Activated naive CD4-positive, alpha-beta T cell treated with anti-CD3 and anti-CD28 coated beads for 36 hours (primary cell): ENCODE measurements around the gene SIGLEC5. TPM values are rescaled to one million over a fixed set of nuclear protein-coding genes. Genes with fewer than 3 reads are reported as not detected.

Source experiments
- CTCF ChIA-PET: fragments of 350-600 bp; sonication (Branson Sonifier 250); formaldehyde crosslinking; loops from one replicate; lab custom pipeline; 2021; ENCODE audit warnings: antibody characterized with exemption; lab: Charles Lee
- DNase-seq: peaks from one replicate; pipeline ENCODE4 v3.0.0-alpha.2; 2020
- H3K27ac Mint-ChIP-seq: one replicate; pipeline ENCODE4 v1.8.0; 2021; ENCODE audit warnings: mild to moderate bottlenecking, mixed read lengths
- H3K27me3 Mint-ChIP-seq: one replicate; pipeline ENCODE4 v1.8.0; 2021; ENCODE audit warnings: low read depth, mixed read lengths
- H3K36me3 Mint-ChIP-seq: one replicate; pipeline ENCODE4 v1.8.0; 2021; ENCODE audit warnings: low read depth, mixed read lengths
- H3K4me1 Mint-ChIP-seq: one replicate; pipeline ENCODE4 v1.8.0; 2021; ENCODE audit warnings: low read depth, mixed read lengths
- H3K4me3 Mint-ChIP-seq: one replicate; pipeline ENCODE4 v1.8.0; 2021; ENCODE audit warnings: mild to moderate bottlenecking, moderate library complexity, mixed read lengths
- H3K9me3 Mint-ChIP-seq: one replicate; pipeline ENCODE4 v1.8.0; 2021; ENCODE audit warnings: mixed read lengths
- intact Hi-C: fragments of 100-400 bp; cut with micrococcal nuclease; formaldehyde crosslinking; loops from one replicate; pipeline ENCODE4 v1.15.1; 2023
- total RNA-seq, 2 experiments: library from RNA; stranded (reverse); gene quantifications; one replicate each; pipeline ENCODE4 v1.2.3, GENCODE V29; 2021

Gene SIGLEC5
- total RNA-seq, 2 experiments from 2014 or later = 0.12 TPM; not detected in 1

DNA sequence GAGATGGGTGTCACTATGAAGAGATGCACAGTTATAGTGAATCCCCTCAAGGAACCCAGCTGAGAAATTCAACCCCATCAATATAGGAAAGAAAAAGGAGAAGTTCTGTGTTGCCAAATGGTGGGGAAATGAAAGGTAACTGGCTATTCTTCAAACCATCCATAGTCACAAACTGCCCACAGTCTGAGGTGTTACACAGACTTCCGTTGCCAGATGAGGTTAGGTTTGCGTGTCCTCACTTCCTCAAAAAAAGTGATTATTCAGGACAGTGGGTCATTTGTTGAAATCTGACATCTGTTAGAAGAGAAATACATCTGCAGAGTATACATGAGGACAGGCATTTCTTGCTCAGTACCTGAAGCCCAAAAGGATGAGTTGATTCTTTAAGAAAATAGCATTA, 9.0 kb downstream of the SIGLEC5 start:
- CTCF ChIA-PET = no interaction called here
- Mint-ChIP-seq H3K27me3 (peaks cover 14% of the 10 kb centered on the region), H3K4me3 (no peak overlapping the region), H3K27ac (no peak overlapping the region), H3K4me1 (no peaks in the 10 kb centered on the region), H3K9me3 (no peaks in the 10 kb centered on the region), H3K36me3 (no peaks in the 10 kb centered on the region)
- no peak for DNase-seq
- intact Hi-C loops = no loop called here

DNA sequence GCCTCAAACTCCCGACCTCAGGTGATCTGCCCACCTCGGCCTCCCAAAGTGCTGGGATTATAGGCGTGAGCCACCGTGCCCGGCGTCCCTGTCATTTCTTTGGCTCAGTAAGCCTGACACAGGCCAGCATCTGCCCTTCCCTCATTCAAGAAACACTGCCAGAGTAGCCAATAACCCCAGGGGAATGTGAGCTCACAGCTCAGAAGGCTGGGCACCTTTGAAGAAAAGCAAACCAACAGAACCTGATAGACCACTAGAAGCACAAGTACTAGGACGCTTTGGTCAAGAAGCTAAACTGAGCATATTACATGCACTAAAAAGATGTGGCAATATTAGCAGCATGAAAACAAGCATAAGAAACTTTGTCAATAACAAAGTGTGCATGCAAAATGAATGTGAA, 14.2 kb downstream of the SIGLEC5 start:
- CTCF ChIA-PET = no interaction called here
- Mint-ChIP-seq H3K36me3 (peaks cover 2% of the 10 kb centered on the region), H3K4me1 (no peaks in the 10 kb centered on the region), H3K27ac (no peak overlapping the region), H3K9me3 (peaks cover 10% of the 10 kb centered on the region), H3K27me3 (peaks cover 32% of the 10 kb centered on the region), H3K4me3 (no peak overlapping the region)
- intact Hi-C loops = no loop called here
- no peak for DNase-seq

DNA sequence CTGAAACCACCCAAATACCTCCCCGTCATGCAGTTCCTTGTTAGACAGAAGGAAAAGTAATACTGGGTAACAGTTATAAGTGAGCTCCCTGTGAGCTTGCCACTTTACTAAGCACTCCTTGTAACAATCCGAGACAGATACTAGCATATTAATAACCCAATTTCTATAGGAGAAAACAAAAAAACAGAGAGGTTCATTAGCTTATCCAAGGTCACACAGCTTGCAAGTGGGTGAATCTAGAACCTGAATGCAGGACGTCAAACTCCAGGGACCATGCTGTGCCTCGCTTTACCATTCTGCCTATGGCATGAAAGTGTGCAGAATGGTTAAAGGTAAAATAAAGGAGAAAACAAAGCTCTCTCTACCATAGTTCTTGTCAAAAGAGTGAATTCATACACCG, 15.4 kb downstream of the SIGLEC5 start:
- Mint-ChIP-seq H3K27me3 (peaks cover 32% of the 10 kb centered on the region), H3K27ac (no peak overlapping the region), H3K4me1 (no peaks in the 10 kb centered on the region), H3K9me3 (peaks cover 10% of the 10 kb centered on the region), H3K4me3 (no peak overlapping the region), H3K36me3 (peaks cover 2% of the 10 kb centered on the region)
- CTCF ChIA-PET = interaction anchor here (0.6 to 1.4 kb wide), 2 partner anchors 193 to 365 kb away, joined by 4 to 5 read pairs; no protein-coding TSS in a partner anchor
- no peak for DNase-seq
- intact Hi-C loops = no loop called here

DNA sequence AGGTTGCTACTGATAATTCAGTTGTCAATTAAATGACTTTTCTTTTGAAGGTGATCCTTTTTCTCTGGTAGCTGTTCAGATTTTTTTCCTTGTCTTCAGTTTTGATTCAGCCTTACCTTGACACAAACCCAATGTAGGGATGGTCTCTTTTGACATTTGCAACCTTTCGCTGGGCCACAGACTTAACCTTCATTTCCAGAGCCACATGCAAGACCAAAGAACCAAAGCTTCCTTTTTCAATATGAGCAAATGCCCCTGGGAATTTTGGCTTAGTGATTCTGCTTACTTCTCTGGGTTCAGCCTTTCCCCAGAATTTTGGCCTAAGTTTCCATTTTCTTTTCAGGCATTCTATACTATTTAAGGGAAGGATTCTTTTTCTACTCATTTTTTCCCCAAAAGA, 19.6 kb downstream of the SIGLEC5 start:
- H3K4me1 Mint-ChIP-seq = peaks cover 9% of the 10 kb centered on the region
- no peak overlapping the region for H3K4me3 Mint-ChIP-seq
- H3K27ac Mint-ChIP-seq = no peak overlapping the region
- DNase-seq = no peak
- CTCF ChIA-PET = no interaction called here
- intact Hi-C loops = no loop called here
- peaks cover 2% of the 10 kb centered on the region for H3K36me3 Mint-ChIP-seq
- H3K27me3 Mint-ChIP-seq = peaks cover 45% of the 10 kb centered on the region
- H3K9me3 Mint-ChIP-seq = peaks cover 10% of the 10 kb centered on the region

DNA sequence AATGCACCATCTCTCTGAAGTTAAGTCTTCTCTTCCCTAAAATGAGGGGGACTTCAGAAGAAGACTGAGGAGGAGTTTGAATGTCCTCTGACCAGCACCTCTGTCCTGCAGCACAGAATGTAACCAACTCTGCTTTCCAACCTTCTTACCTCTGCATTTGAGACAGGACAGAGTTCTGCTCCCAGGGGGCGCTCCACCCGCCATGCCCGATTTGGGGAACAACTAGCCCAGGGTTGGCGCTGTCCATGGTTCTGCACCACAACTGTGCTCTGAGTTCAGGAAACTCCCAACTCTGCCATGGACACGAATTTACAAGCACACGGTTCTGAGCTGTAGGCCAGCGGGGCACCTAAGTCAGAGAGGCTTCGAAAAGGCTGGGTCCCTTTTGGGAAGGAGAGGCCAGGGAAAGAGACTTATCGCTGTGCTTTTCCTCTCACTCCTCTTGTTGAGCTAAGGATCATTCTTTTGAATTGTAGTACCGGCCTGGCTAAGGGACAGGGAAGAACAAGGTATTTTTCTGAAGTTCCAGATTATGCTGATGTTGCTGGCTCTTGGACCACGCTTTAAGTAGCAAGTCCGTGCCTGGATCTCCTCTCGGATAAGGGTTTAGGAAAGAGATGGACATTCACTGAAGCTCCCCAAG, 22.2 kb downstream of the SIGLEC5 start:
- intact Hi-C loops = loop anchor here (1.0 kb wide), 1 partner anchor 55 kb away; no protein-coding TSS in a partner anchor
- Mint-ChIP-seq H3K9me3 (peaks cover 11% of the 10 kb centered on the region), H3K4me1 (peaks cover 9% of the 10 kb centered on the region)

DNA sequence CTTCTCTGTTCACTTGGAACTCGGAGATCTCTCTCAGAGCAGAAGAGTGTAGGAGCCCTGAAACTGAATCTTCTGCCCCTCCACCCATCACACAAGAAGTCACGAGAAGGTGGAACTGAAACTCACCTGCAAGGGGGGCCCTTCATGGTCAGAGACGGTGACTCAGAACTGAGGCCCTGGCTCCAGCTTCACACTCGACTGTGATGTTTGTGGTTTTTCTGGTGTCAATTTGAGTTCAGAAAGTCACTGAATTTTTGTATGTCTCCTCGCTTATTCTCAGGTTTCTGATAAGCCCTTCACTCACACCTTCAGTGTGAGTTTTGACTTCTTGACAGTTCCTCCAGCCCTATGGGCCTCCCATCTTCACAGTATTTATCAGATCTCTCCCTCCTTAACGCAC, 23.1 kb downstream of the SIGLEC5 start:
- Mint-ChIP-seq H3K27me3 (peaks cover 35% of the 10 kb centered on the region), H3K9me3 (peaks cover 2% of the 10 kb centered on the region), H3K27ac (no peak overlapping the region), H3K4me1 (peaks cover 9% of the 10 kb centered on the region), H3K4me3 (no peak overlapping the region), H3K36me3 (peaks cover 2% of the 10 kb centered on the region)
- CTCF ChIA-PET = interaction anchor here (0.6 to 2.2 kb wide), 3 partner anchors 12 to 51 kb away, joined by 3 to 11 read pairs (median 5); no protein-coding TSS in a partner anchor
- intact Hi-C loops = no loop called here
- peak; percentile 25 for DNase-seq

More for the DNA sequence above, 22.2 kb downstream of the SIGLEC5 start:
- CTCF ChIA-PET = interaction anchor here (0.6 to 0.9 kb wide), 2 partner anchors 54 to 119 kb away, joined by 3 read pairs; no protein-coding TSS in a partner anchor
- H3K27ac Mint-ChIP-seq = no peak overlapping the region
- H3K27me3 Mint-ChIP-seq = peaks cover 34% of the 10 kb centered on the region
- peak; percentile 81 for DNase-seq
- peaks cover under 1% of the 10 kb centered on the region for H3K36me3 Mint-ChIP-seq
- no peak overlapping the region for H3K4me3 Mint-ChIP-seq

DNA sequence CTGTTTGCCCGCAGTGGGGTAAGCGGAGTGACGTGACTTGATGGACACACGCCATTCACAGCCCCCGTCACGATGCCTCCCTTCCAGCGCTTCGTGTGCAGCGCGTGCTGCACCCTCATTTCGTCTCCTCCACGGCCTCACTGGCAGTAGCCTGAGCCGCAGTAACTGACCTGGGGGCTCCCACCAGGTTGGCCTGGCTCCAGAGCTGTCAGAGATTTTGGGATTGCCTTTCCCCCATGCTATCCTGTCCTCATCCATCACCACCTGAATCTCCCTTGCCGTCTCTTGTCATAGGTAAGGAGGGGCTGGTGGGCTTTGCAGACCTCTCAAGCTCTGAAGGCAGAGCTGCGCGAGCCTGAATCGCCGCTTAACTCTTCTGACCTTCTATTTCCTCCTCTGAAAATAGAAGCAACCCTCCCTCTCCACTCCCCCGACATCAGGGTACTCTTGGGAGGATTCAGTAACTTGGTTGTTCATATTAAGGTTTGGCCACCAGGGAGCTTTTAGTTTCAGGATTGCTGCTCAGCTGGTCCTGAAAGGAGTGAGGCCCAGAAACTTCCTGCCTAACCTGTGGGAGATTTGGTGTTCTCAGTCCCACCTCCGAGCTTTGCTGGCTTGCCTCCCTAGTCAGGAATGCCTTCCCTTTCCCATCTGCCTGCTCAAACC, 27.9 kb downstream of the SIGLEC5 start:
- no peak overlapping the region for H3K4me3 Mint-ChIP-seq

DNA sequence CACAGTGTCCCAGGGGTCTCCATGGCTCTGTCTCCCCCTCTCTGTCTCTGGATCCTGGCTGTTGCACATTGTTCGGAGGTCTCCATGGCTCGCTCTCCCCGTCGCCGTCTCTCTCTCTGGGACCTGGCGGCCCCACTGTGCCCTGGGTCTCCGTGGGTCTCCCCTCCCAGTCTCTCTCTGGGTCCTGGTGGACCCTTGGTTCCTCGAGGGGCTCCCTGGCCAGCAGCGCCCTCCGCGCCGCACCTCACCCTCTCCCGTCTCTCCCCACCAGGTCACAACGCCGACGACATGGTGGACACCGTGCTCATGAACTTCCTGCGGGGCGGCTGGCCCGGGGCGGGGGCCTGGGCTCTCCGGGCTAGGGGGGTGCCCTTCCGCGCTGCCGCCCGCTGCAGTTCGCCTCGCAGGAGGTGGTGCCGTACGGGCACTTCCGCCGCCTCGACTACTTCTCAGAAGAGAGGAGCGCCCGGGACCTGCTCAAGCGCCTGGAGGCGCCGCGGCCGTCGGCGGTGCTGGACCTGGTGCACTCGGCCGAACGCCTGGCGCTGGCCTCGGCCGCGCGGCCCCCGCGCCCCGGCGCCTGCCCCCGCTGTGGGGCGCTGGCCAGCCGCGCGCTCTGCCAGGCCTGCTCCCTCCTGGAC, 29.1 kb downstream of the SIGLEC5 start:
- Mint-ChIP-seq H3K27ac (no peak overlapping the region), H3K27me3 (peaks cover 26% of the 10 kb centered on the region), H3K4me3 (no peak overlapping the region), H3K9me3 (peaks cover 2% of the 10 kb centered on the region), H3K36me3 (peaks cover 2% of the 10 kb centered on the region), H3K4me1 (peaks cover 2% of the 10 kb centered on the region)
- CTCF ChIA-PET = no interaction called here
- intact Hi-C loops = no loop called here
- DNase-seq = no peak

More for the DNA sequence above, 27.9 kb downstream of the SIGLEC5 start:
- Mint-ChIP-seq H3K36me3 (peaks cover 2% of the 10 kb centered on the region), H3K27ac (no peak overlapping the region), H3K4me1 (peaks cover 8% of the 10 kb centered on the region), H3K9me3 (peaks cover 2% of the 10 kb centered on the region), H3K27me3 (peaks cover 31% of the 10 kb centered on the region)
- DNase-seq = no peak
- intact Hi-C loops = no loop called here
- CTCF ChIA-PET = no interaction called here

DNA sequence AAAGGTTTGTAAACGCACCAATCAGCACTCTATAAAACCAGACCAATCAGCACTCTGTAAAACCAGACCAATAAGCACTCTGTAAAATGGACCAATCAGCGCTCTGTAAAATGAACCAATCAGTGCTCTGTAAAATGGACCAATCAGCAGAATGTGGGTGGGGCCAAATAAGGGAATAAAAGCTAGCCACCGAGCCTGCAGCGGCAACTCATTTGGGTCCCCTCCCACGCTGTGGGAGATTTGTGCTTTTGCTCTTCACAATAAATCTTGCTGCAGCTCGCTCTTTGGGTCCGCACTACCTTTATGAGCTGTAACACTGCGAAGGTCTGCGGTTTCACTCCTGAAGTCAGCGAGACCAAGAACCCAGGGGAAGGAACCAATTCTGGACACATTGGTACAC, 31.1 kb downstream of the SIGLEC5 start:
- no peak overlapping the region for H3K27ac Mint-ChIP-seq
- intact Hi-C loops = no loop called here
- no peak overlapping the region for H3K4me3 Mint-ChIP-seq
- CTCF ChIA-PET = interaction anchor here (1.1 kb wide), 1 partner anchor 153 kb away, joined by 3 read pairs; no protein-coding TSS in a partner anchor
- no peak for DNase-seq
- H3K9me3 Mint-ChIP-seq = peaks cover 2% of the 10 kb centered on the region
- H3K27me3 Mint-ChIP-seq = peaks cover 26% of the 10 kb centered on the region
- H3K4me1 Mint-ChIP-seq = peaks cover 4% of the 10 kb centered on the region
- peaks cover 3% of the 10 kb centered on the region for H3K36me3 Mint-ChIP-seq

DNA sequence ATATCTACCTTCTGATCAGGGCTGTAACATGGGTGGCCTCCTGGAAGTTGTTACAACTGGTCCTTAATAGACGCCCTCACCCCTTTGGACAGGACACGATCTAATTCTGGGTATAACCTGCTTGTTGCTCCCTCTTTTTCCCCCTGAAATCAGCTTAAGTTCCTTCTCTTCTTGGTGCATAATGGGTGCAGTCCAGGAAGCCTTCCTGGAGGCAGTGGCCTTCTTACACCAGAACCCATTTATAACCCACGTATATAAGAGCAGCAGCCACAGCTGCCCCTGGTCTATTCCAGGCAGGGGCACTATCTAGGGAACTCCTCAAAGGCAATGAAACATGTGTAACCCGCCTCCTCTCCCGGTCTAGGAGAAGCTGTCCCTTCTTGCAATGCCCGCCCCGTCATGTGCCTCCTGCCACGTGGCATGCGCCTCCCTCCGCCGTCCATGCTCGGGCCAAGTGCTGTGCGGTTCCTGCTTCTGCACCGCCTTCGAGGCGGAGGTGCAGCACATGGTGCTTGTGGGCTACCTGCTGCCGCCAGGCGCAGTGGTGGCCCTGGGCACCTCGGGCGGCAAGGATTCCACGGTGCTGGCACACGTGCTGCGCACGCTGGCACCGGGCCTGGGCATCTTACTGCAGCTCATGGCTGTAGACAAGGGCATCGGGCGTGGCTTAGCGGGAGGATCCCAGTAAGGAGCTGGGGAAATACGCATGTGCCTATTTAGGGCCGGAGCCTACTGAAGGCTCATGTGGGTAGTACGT, 31.9 kb downstream of the SIGLEC5 start:
- peaks cover 11% of the 10 kb centered on the region for H3K4me1 Mint-ChIP-seq
- intact Hi-C loops = no loop called here
- no peak for DNase-seq
- H3K4me3 Mint-ChIP-seq = no peak overlapping the region
- no peak overlapping the region for H3K27ac Mint-ChIP-seq
- H3K9me3 Mint-ChIP-seq = peaks cover 2% of the 10 kb centered on the region
- peaks cover 3% of the 10 kb centered on the region for H3K36me3 Mint-ChIP-seq
- CTCF ChIA-PET = interaction anchor here (1.1 kb wide), 1 partner anchor 152 kb away, joined by 3 read pairs; no protein-coding TSS in a partner anchor
- H3K27me3 Mint-ChIP-seq = peaks cover 26% of the 10 kb centered on the region

DNA sequence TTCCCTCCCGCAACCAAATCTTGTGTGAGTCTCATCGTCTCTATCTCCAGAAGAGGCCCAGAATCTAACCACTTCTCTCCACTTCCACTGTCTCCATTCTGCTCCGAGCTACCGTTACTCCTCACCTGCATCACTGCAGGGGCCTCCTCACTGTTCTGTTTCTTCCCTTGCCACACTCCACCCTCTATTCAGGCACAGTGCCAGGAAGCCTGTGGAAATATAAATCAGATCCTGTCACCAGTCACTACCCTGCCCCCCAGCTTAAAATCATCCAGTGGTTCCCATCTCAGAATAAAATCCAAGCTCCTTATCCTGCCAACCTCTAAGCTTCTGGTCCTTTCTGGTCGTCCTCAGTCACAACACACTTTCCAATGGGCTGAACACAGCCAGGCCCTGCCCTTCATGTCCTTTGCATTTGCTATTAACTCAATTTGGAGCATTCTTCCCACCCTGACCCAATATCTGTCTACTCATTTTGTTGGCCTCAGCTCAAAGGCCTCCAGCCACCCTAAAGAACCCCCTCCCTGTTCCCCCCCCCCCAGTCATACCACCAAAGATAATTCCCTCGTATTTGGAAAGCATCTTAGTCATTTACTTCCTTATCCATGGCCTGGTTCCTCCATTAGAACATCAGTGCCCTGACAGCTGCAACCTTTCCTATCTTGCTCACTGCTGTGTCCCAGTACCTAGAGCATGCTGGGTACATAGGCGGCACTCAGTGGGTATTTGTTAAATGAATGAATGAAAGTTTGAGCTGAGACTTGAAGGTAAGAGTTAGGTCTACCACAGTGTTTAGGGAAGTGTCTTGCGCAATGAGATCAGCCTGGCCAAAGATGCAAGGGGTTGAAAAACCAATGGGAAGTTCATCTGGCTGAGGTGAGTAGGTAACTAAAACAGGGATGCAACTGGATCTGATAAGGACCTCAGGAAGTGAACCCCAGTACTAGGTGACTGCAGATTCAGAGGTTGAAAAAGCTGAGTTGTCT, 34.7 kb downstream of the SIGLEC5 start:
- H3K36me3 Mint-ChIP-seq = peaks cover 1% of the 10 kb centered on the region
- H3K27me3 Mint-ChIP-seq = peaks cover 8% of the 10 kb centered on the region
- CTCF ChIA-PET = interaction anchor here (0.6 to 1.8 kb wide), 4 partner anchors 10 to 389 kb away, joined by 3 to 5 read pairs (median 3); no protein-coding TSS in a partner anchor
- no peak overlapping the region for H3K27ac Mint-ChIP-seq
- H3K9me3 Mint-ChIP-seq = peaks cover 6% of the 10 kb centered on the region
- intact Hi-C loops = no loop called here
- peaks cover 11% of the 10 kb centered on the region for H3K4me1 Mint-ChIP-seq
- no peak for DNase-seq
- H3K4me3 Mint-ChIP-seq = peak overlapping the region; percentile 89
